Activated T-helper 1 cell treated with anti-CD3 and anti-CD28 coated beads, Interleukin-12 subunit alpha, Interleukin-12 subunit beta, Interleukin-2, Interleukin-4 antibody, amounts not matched to agents 30 ng/mL and 10 ng/mL and 1 ng/mL, durations not matched to agents 14 hours and 24 hours and 36 hours (primary cell): ENCODE data around the gene FAT1. TPM values are rescaled to one million over a fixed set of nuclear protein-coding genes. Genes with fewer than 3 reads are reported as not detected.

ENCODE experiments used
- DNase-seq: peaks from one replicate; pipeline ENCODE4 v3.0.0; 2021; ENCODE audit warnings: low spot score
- H3K27ac Mint-ChIP-seq: one replicate; pipeline ENCODE4 v1.8.0; 2021; ENCODE audit warnings: mild to moderate bottlenecking, mixed read lengths
- H3K27me3 Mint-ChIP-seq: one replicate; pipeline ENCODE4 v1.8.0; 2022; ENCODE audit warnings: mild to moderate bottlenecking, moderate library complexity, mixed read lengths; ENCODE audit not compliant: insufficient read depth
- H3K36me3 Mint-ChIP-seq: one replicate; pipeline ENCODE4 v1.8.0; 2021; ENCODE audit warnings: low read depth, mixed read lengths
- H3K4me1 Mint-ChIP-seq: one replicate; pipeline ENCODE4 v1.8.0; 2021; ENCODE audit warnings: low read depth, mixed read lengths
- H3K4me3 Mint-ChIP-seq: one replicate; pipeline ENCODE4 v1.8.0; 2021; ENCODE audit warnings: mild to moderate bottlenecking, moderate library complexity, mixed read lengths
- H3K9me3 Mint-ChIP-seq: one replicate; pipeline ENCODE4 v1.8.0; 2021; ENCODE audit warnings: mixed read lengths
- intact Hi-C: fragments of 100-400 bp; cut with micrococcal nuclease; formaldehyde crosslinking; loops from one replicate; pipeline ENCODE4 v1.15.1; 2024
- total RNA-seq: library from RNA; stranded (reverse); gene quantifications from 2 replicates; pipeline ENCODE4 v1.2.3, GENCODE V29; 2022

Gene FAT1
- total RNA-seq, 1 donor from 2014 or later = 0.03 TPM

- Mint-ChIP-seq H3K36me3 (no peaks in the 10 kb centered on the region), H3K27me3 (no peaks in the 10 kb centered on the region), H3K27ac (no peak overlapping the region), H3K9me3 (no peaks in the 10 kb centered on the region), H3K4me1 (no peaks in the 10 kb centered on the region), H3K4me3 (no peak overlapping the region)
- intact Hi-C loops = no loop called here
- DNase-seq = no peak
These were observed 154.0 kb downstream of the FAT1 start for GRCh38 chr4:186569533-186570192.

- H3K36me3 Mint-ChIP-seq = no peaks in the 10 kb centered on the region
- DNase-seq = no peak
These were observed 157.6 kb downstream of the FAT1 start for GRCh38 chr4:186566068-186566467.

GRCh38 chr4:186563761-186564160 lies 159.9 kb downstream of the FAT1 start:
- H3K4me1 Mint-ChIP-seq = no peaks in the 10 kb centered on the region
- no peaks in the 10 kb centered on the region for H3K36me3 Mint-ChIP-seq
- no peaks in the 10 kb centered on the region for H3K27me3 Mint-ChIP-seq
- H3K9me3 Mint-ChIP-seq = no peaks in the 10 kb centered on the region
- intact Hi-C loops = no loop called here
- no peak overlapping the region for H3K4me3 Mint-ChIP-seq
- DNase-seq = no peak
- no peak overlapping the region for H3K27ac Mint-ChIP-seq

More at GRCh38 chr4:186566068-186566467, 157.6 kb downstream of the FAT1 start:
- intact Hi-C loops = no loop called here
- H3K27me3 Mint-ChIP-seq = no peaks in the 10 kb centered on the region
- H3K27ac Mint-ChIP-seq = no peak overlapping the region
- H3K9me3 Mint-ChIP-seq = no peaks in the 10 kb centered on the region
- no peaks in the 10 kb centered on the region for H3K4me1 Mint-ChIP-seq
- no peak overlapping the region for H3K4me3 Mint-ChIP-seq

GRCh38 chr4:186561748-186562147 lies 161.9 kb downstream of the FAT1 start:
- no peaks in the 10 kb centered on the region for H3K9me3 Mint-ChIP-seq
- H3K4me1 Mint-ChIP-seq = no peaks in the 10 kb centered on the region
- no peak overlapping the region for H3K27ac Mint-ChIP-seq
- no peak for DNase-seq
- intact Hi-C loops = no loop called here
- H3K36me3 Mint-ChIP-seq = no peaks in the 10 kb centered on the region
- H3K4me3 Mint-ChIP-seq = no peak overlapping the region
- H3K27me3 Mint-ChIP-seq = no peaks in the 10 kb centered on the region

- H3K36me3 Mint-ChIP-seq = no peaks in the 10 kb centered on the region
- no peaks in the 10 kb centered on the region for H3K9me3 Mint-ChIP-seq
- no peak for DNase-seq
- intact Hi-C loops = no loop called here
- H3K27me3 Mint-ChIP-seq = peaks cover 3% of the 10 kb centered on the region
- H3K4me3 Mint-ChIP-seq = no peak overlapping the region
- no peaks in the 10 kb centered on the region for H3K4me1 Mint-ChIP-seq
- H3K27ac Mint-ChIP-seq = no peak overlapping the region
These were observed 163.0 kb downstream of the FAT1 start for GRCh38 chr4:186560647-186561046.

- H3K27me3 Mint-ChIP-seq = peaks cover 14% of the 10 kb centered on the region
- H3K27ac Mint-ChIP-seq = no peak overlapping the region
- H3K36me3 Mint-ChIP-seq = no peaks in the 10 kb centered on the region
- no peaks in the 10 kb centered on the region for H3K4me1 Mint-ChIP-seq
- H3K4me3 Mint-ChIP-seq = no peak overlapping the region
- no peaks in the 10 kb centered on the region for H3K9me3 Mint-ChIP-seq
- intact Hi-C loops = no loop called here
- DNase-seq = no peak
These were observed 166.2 kb downstream of the FAT1 start for GRCh38 chr4:186557486-186557885.

- Mint-ChIP-seq H3K27ac (no peak overlapping the region), H3K4me3 (no peak overlapping the region), H3K36me3 (no peaks in the 10 kb centered on the region), H3K27me3 (peaks cover 14% of the 10 kb centered on the region), H3K9me3 (no peaks in the 10 kb centered on the region), H3K4me1 (no peaks in the 10 kb centered on the region)
- DNase-seq = no peak
- intact Hi-C loops = no loop called here
These were observed 166.6 kb downstream of the FAT1 start for GRCh38 chr4:186557061-186557460.

GRCh38 chr4:186554914-186555827 lies 168.5 kb downstream of the FAT1 start, which contains the start of gene MTNR1A:
TSS of gene MTNR1A (minus strand) at chr4:186555567. CDS start at chr4:186555365, 202 bp downstream.
- intact Hi-C loops = no loop called here
- Mint-ChIP-seq H3K36me3 (no peaks in the 10 kb centered on the region), H3K27ac (no peak within 1 kb of the TSS), H3K4me1 (no peaks in the 10 kb centered on the region), H3K4me3 (no peak within 1 kb of the TSS), H3K9me3 (no peaks in the 10 kb centered on the region), H3K27me3 (peaks cover 14% of the 10 kb centered on the region)
- no peak for DNase-seq

- Mint-ChIP-seq H3K4me3 (no peak overlapping the region), H3K9me3 (no peaks in the 10 kb centered on the region), H3K27me3 (peaks cover 14% of the 10 kb centered on the region), H3K27ac (no peak overlapping the region), H3K4me1 (no peaks in the 10 kb centered on the region), H3K36me3 (no peaks in the 10 kb centered on the region)
- DNase-seq = no peak
- intact Hi-C loops = no loop called here
These were observed 169.1 kb downstream of the FAT1 start for GRCh38 chr4:186554539-186554913.

- Mint-ChIP-seq H3K4me3 (no peak overlapping the region), H3K9me3 (no peaks in the 10 kb centered on the region), H3K36me3 (no peaks in the 10 kb centered on the region), H3K4me1 (no peaks in the 10 kb centered on the region), H3K27me3 (peaks cover 14% of the 10 kb centered on the region), H3K27ac (no peak overlapping the region)
- no peak for DNase-seq
- intact Hi-C loops = no loop called here
These were observed 169.9 kb downstream of the FAT1 start for GRCh38 chr4:186553717-186554116.

GRCh38 chr4:186551849-186552248 lies 171.8 kb downstream of the FAT1 start:
- Mint-ChIP-seq H3K27ac (no peak overlapping the region), H3K4me3 (no peak overlapping the region), H3K4me1 (no peaks in the 10 kb centered on the region), H3K27me3 (peaks cover 14% of the 10 kb centered on the region), H3K9me3 (peaks cover 8% of the 10 kb centered on the region), H3K36me3 (no peaks in the 10 kb centered on the region)
- no peak for DNase-seq
- intact Hi-C loops = no loop called here

GRCh38 chr4:186545436-186545835 lies 178.2 kb downstream of the FAT1 start:
- Mint-ChIP-seq H3K4me3 (no peak overlapping the region), H3K4me1 (no peaks in the 10 kb centered on the region), H3K36me3 (no peaks in the 10 kb centered on the region), H3K9me3 (peaks cover 35% of the 10 kb centered on the region), H3K27ac (no peak overlapping the region), H3K27me3 (no peaks in the 10 kb centered on the region)
- intact Hi-C loops = no loop called here
- DNase-seq = no peak

- Mint-ChIP-seq H3K36me3 (no peaks in the 10 kb centered on the region), H3K27me3 (no peaks in the 10 kb centered on the region), H3K9me3 (peaks cover 35% of the 10 kb centered on the region), H3K27ac (no peak overlapping the region), H3K4me3 (no peak overlapping the region), H3K4me1 (no peaks in the 10 kb centered on the region)
- intact Hi-C loops = no loop called here
- DNase-seq = no peak
These were observed 180.4 kb downstream of the FAT1 start for GRCh38 chr4:186543206-186543605.
